Hippocampal formation (tissue), 2 donors: ENCODE results near the gene ANO4.
"Not testable (repeated sequence)": the region's sequence is repeated elsewhere in the genome, so short reads cannot be mapped to it uniquely, and the experiment has no call there.

ENCODE experiments used
- DNase-seq, 2 donors: peaks; one replicate each; lab custom pipeline; 2025; lab: John Stamatoyannopoulos, UW

ANO4 gene

GRCh38 chr12:100871195-100871734, 76.7 kb downstream of the ANO4 start:
- no peak for DNase-seq

DNA sequence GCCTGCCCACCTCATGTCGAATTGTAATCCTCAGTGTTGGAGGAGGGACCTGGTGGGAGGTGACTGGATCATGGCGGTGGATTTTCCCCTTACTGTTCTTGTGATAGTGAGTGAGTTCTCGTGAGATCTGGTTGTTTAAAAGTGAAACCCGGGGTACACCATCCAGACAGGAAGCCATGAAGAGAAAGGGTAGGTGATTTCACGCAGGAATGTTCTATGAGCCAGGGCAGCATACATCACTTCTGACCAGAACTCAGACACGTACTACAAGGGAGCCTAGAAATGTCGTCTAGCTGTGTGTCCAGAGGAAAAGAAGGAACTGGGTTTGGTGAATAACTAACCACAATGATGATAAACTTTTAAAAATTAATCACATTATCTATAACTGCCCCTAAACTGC, 80.6 kb downstream of the ANO4 start:
- DNase-seq: no peak

DNA sequence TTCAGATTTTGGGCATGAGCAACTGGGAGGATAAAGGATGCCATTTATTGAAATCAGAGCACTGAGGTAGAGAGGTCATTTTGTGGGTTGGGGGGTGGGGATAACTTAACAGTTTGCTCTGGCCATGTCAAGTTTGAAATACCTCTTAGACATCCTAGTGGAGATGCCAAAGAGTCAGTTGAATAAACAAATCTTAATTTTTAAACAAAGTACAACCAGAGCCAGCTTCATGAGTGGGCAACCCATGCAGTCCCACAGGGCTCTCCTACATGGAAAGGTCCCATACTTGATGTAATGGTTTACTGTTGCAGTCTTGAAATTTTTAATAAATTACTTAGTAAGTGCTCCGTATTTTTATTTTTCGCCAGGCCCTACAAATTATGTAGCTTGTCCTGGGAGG, 81.2 kb downstream of the ANO4 start:
- no peak for DNase-seq

DNA sequence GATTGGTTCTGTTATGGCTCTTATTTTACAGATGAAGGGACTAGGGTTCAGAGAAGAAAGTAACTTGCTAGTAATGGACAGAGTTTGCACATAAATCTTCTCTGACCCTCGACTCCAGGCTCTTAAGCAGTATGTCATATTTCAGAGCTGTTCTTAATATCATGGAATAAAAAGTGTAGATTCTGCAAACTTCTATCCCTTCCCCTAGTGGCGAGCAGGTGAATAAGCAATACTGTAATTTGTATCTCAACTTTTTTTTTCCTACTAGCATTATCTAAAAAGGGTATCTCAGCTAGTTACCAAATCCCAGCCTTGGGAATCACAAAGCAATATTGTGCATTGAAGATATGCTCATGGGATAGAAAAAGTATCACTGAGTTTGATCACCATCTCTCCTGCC, 83.2 kb downstream of the ANO4 start:
- no peak for DNase-seq

GRCh38 chr12:100895192-100895591, 100.6 kb downstream of the ANO4 start:
- DNase-seq: no peak

DNA sequence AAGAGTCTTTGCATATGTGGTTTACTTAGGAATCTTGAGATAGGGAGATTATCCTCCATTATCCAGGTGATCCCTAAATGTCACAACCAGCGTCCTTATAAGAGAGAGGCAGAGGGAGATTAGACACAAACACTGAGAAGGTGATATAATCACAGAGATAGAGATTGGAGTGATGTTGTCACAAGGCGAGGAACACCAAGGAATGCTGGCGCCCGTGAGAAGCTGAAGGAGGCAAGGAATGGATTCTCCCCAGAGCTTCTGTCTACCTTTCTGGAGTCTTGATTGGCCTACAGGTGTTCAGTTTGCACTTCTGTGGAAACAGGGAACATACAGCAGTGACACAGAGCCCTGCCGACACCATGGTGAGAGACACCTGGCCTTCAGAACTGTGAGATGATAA, 101.6 kb downstream of the ANO4 start:
- no peak for DNase-seq

DNA sequence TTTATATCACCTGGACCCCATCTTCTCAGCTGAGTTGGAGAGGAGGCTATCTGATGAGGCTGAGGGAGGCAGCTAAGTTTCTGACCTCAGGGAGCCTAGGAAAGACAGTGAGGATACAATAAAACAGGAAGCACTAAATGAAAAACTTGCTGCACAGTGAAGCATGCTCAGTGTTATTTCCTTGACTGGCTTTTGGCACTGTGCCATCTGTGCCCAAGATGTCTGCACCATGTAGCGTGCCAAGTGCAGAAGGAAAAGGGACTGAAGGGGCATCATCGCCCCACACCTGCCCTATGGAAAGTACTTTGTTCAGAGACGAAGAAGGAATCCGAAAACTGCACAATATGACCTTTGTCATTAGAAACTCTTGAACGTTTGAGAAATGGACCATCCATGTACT, 102.7 kb downstream of the ANO4 start:
- no peak for DNase-seq

GRCh38 chr12:100899301-100899700, 104.7 kb downstream of the ANO4 start:
- DNase-seq: no peak

GRCh38 chr12:100900808-100901207, 106.2 kb downstream of the ANO4 start:
- DNase-seq: no peak

GRCh38 chr12:100901266-100901665, 106.7 kb downstream of the ANO4 start:
- DNase-seq: no peak

DNA sequence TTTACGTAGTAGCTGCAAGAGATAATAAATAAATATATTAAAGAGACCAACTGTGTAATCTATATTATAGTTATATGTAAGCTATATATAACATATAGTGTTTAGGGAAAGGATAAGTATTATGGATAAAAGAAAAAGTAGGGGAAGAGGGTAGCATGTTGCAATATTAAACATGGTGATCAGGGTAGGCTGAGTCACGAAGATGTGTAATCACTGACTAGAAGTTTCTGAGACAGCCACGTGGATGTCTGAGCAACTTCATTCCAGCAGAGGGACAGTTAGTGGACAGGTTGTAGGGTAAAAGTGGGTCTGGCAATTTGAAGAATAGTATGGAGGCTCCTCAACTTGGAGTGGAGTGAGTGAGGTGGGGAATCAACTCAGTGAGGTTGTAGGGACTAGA, 109.7 kb downstream of the ANO4 start:
- DNase-seq: no peak

- DNase-seq: no peak
Measured at GRCh38 chr12:100908501-100908900, 113.9 kb downstream of the ANO4 start.

GRCh38 chr12:100913872-100914592, 119.5 kb downstream of the ANO4 start:
- DNase-seq: no peak

GRCh38 chr12:100919116-100919515, 124.5 kb downstream of the ANO4 start:
- no peak for DNase-seq

DNA sequence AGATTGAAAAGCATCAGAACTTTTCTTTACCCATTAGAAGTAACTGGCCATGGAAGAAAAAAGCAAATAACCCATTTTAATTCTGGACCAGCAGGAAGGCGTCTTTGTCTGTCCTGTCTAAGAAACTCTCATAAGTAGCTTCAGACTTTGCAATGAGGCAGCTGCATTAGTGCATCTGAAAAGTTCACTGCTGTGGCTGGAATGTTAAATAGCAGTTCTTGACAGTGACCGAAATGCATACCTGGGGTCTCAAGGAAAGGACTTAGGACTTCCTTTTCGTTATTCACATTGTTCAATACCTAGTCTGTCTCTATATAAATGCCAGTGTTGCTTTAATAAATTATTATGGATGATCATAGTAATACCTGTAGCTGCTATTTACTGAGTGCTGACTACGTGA, 125.9 kb downstream of the ANO4 start:
- DNase-seq: no peak

GRCh38 chr12:100926669-100927248, 132.2 kb downstream of the ANO4 start:
- no peak for DNase-seq

- DNase-seq: no peak
Measured at GRCh38 chr12:100927826-100928225, 133.2 kb downstream of the ANO4 start.

GRCh38 chr12:100932571-100932970, 138.0 kb downstream of the ANO4 start:
- no peak for DNase-seq

GRCh38 chr12:100933531-100933930, 139.0 kb downstream of the ANO4 start:
- not testable (repeated sequence) for DNase-seq

DNA sequence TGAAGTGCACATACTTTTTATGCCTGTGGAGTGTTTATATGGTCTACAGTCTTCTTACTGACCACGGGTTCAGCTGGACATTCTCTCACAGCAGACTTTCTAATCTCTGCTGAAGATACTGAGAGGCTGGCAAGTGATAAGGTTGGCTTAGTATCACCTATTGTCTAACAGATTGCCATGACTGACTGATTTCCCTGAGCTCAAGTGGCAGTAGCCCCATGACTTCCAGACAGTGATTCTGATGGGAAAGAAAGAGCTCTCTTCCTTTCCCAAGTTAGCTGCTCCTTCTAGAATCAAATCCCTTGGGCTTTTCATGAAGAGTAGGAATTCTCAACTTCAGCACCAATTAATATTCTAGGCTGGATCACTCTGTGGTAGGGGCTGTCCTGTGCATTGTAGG, 141.4 kb downstream of the ANO4 start:
- DNase-seq: no peak

DNA sequence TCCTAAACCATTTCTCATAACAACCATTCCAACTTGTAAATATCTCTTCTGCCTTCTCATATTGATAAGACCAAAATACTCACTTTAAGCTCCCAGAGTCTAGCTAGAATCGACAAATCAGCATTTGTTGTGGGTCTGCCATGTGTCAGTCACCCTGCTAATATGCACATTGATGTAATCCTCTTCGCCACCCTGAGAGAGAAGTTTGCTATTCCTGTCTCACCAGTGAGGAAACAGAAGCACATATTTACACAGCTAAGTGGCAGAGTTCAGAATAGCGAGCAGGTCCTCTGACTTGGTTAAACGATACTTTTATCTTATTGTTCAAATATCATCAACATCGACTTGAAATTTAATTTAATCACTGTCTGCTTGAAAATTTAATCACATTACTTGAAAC, 142.1 kb downstream of the ANO4 start:
- no peak for DNase-seq

GRCh38 chr12:100940503-100940902, 145.9 kb downstream of the ANO4 start:
- DNase-seq: no peak

- no peak for DNase-seq
Measured at GRCh38 chr12:100942984-100943749, 148.6 kb downstream of the ANO4 start.
